HL-60/S4 treated with phorbol 12-myristate 13-acetate at 8.2 ng/mL for 4 days and 3 days (cell line): ENCODE results near the gene LTC4S.

Source experiments
- in situ Hi-C: fragments of 300-500 bp; cut with MboI; formaldehyde crosslinking; loops from 2 replicates; pipeline ENCODE4 v1.15.0; 2022; ENCODE audit warnings: low sequenced_read_pairs

LTC4S gene

DNA sequence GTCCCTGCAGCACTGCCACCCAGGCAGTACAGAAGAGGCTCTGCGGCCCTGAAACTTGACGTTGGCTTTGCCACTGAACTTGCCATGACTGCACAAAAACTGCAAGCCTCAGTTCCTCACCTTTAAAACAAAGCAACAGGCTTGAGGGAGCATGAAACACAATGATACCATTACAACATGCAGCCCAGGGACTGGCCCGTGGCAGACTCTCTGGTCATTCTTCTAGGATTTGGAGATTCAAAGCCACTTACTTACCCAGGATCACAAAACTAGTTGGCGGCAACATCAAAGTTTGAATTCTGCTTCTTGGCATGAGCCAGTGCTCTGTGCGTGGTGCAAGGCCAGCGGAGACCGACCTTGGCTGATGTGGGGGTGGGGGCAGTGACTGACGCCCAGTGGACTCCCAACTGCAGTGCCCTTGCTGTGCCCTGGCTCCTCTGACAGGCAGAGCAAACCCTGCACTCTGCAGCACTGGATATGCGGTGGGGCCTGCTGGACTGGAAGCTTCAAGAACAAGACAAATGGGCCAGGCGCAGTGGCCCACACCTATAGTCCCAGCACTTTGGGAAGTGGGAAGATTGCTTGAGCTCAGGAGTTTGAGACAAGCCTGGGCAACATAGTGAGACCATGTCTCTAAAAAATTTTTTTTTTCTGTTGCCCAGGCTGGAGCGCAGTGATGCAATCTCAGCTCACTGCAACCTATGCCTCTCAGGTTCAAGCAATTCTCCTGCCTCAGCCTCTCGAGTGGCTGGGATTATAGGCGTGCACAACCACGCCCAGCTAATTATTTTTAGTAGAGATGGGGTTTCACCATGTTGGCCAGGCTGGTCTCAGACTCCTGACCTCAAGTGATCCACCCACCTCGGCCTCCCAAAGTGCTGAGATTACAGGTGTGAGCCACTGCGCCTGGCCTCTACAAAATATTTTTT is 45.8 kb downstream of the LTC4S start:
- in situ Hi-C loops = no loop called here

DNA sequence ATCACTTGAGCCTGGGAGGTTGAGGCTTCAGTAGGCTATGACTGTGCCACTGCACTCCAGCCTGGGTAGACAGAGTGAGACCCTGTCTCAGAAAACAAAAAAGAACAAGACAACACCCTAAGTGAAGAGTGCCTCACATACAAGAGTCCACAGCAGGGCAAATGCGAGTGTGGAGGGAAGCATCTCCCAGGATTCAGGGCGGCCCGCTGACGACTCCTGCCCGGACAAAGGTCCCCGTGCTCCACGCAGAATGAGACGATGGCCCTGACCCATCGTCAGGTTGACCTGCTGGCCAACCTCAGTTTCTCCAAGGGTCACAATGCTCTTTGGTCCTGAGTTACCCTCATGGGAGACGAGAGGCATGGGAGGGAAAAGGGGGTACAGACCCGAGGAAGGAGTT is 46.5 kb downstream of the LTC4S start:
- in situ Hi-C loops = no loop called here

DNA sequence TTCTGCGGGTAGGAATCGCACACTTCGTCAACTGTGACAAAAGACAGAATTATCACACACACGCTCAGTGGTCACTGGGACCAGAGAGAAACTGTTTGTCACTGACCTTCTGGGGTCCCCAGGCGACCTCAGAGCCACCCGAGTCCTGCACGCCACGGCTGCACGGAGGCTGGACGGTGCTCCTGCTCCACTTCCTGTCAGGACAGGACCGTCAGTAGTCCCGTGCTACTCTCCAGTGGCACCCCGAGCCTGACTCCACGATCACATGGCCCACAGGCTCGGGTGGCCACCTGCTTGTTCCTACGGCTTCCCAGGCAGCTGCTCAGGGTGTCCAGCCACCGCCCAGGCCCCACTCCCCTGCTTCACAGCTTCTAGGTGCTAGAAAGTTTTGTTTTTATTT is 47.0 kb downstream of the LTC4S start:
- in situ Hi-C loops = no loop called here

DNA sequence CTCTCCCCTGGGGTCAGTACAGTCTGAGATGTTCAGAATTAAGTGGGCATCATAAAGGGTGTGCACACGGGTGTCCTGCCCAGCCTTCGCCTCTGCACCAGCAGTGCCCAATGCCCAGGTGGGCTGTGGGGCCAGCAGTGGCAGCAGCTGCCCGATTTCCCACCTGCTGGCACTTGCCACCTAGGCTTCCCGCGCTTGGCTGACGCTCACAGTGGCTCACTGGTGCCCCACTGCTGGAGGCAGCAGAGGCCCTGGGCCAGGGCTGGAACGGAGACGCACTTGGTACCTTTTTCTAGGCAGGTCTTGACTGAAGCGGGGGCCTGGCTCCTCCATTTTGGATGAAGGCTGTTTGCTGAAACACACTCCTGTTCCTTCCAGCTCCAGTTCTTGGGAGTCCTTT is 47.8 kb downstream of the LTC4S start:
- in situ Hi-C loops = no loop called here
